ENCODE measurements around the gene VENTX. TPM values are rescaled to one million over a fixed set of nuclear protein-coding genes. Genes with fewer than 3 reads are reported as not detected.
A peak's percentile ranks its signal among the peaks of the same experiment; 100 is the strongest.

The VENTX gene
- total RNA-seq, 1 donor from 2014 or later, result not detected

GRCh38 chr10:133249094-133249780 lies 11.6 kb downstream of the VENTX start:
- DNase-seq (ENCODE audit: low read depth) (no peak), FAIRE-seq (no peak)
- Histone ChIP-seq H3K27me3 (ENCODE audit: control insufficient read depth, insufficient read depth, low read length) (peaks cover 4% of the 10 kb centered on the region), H3K36me3 (ENCODE audit: control insufficient read depth, insufficient read depth, low read length) (no peaks in the 10 kb centered on the region), H3K4me3 (ENCODE audit: low read depth, low read length) (no peak overlapping the region)
- TF ChIP-seq, protein P1, sequence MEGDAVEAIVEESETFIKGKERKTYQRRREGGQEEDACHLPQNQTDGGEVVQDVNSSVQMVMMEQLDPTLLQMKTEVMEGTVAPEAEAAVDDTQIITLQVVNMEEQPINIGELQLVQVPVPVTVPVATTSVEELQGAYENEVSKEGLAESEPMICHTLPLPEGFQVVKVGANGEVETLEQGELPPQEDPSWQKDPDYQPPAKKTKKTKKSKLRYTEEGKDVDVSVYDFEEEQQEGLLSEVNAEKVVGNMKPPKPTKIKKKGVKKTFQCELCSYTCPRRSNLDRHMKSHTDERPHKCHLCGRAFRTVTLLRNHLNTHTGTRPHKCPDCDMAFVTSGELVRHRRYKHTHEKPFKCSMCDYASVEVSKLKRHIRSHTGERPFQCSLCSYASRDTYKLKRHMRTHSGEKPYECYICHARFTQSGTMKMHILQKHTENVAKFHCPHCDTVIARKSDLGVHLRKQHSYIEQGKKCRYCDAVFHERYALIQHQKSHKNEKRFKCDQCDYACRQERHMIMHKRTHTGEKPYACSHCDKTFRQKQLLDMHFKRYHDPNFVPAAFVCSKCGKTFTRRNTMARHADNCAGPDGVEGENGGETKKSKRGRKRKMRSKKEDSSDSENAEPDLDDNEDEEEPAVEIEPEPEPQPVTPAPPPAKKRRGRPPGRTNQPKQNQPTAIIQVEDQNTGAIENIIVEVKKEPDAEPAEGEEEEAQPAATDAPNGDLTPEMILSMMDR (IDR thresholded peaks at IDR 0.05; ENCODE audit: insufficient read depth, low read length, severe bottlenecking), result no peak

DNA sequence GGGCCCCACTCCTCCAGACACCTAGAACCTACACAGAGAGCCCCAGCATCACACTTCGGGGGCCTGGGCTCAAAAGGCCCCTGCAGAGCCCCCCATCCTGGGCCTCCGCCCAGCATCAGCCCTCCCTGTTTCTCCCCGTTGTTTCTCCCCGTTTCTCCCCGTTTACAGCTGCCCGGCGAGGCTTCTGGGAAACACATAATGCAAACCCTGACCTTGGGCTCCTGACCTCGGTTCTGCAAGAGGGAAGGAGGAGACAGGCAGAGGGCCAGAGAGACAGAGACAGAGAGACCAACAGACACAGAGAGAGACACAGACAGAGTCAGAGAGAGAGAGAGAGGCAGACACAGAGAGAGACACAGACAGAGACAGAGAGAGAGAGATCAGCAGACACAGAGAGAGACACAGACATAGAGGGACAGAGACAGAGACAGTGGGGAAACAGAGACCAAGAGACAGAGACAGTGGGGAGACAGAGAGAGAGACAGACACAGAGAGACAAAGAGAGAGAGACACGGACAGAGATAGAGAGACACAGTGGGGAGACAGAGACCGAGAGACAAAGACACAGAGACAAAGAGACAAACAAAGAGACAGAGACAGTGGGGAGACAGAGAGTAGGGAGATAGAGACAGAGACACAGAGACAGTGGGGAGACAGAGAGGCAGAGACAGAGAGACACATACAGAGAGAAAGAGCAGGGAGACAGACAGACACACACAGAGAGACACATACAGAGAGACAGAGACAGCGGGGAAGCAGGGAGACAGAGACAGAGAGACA lies 12.5 kb downstream of the VENTX start:
- TF ChIP-seq, protein P1 (IDR thresholded peaks at IDR 0.05; ENCODE audit: insufficient read depth, low read length, severe bottlenecking), result no peak
- DNase-seq (ENCODE audit: low read depth) (no peak), FAIRE-seq (peak; percentile 98)
- Histone ChIP-seq H3K4me3 (ENCODE audit: low read depth, low read length) (no peak overlapping the region), H3K36me3 (ENCODE audit: control insufficient read depth, insufficient read depth, low read length) (no peaks in the 10 kb centered on the region), H3K27me3 (ENCODE audit: control insufficient read depth, insufficient read depth, low read length) (peaks cover 4% of the 10 kb centered on the region)

DNA sequence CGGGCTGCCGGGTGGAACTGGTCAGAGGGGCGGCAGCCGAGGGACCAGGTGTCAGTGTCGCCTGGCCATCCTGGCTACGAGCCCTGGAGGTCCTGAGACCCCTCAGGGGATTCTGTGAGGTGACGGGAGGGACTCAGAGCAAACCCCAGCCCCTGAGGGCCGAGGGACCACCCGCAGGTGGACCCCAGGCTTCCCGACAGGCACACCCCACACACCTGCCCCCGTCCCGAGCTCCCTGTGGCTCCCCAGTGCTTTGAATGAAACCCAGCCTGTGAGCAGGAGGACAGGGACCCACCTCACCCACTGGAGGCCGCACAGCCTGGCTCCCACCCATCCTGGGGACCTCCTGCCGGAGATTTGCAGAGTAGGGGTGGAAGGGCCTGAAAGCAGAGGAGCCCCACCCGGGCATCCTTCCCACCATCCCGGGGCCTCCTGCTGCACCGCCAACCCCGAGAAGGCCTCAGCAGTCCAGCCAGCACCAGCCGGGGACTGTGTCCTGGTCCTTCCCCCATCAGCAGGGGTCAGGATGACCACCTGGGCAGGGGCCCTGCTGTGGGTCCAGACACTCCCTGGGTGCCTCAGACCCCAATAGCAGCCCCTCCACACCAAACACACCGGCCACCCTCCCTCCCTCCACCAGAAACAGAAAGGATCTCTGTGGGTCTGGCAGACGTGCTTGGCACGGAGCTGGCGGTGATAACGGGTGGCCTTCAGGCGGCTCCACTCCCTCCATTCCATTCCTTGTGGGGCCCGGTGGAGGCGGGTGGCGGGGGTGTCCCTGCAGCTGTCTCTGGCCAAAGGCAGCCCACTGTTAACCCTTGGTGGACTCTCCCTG lies 13.9 kb downstream of the VENTX start:
- DNase-seq (ENCODE audit: low read depth) (no peak), FAIRE-seq (no peak)
- Histone ChIP-seq H3K36me3 (ENCODE audit: control insufficient read depth, insufficient read depth, low read length) (no peaks in the 10 kb centered on the region), H3K4me3 (ENCODE audit: low read depth, low read length) (no peak overlapping the region), H3K27me3 (ENCODE audit: control insufficient read depth, insufficient read depth, low read length) (peaks cover 4% of the 10 kb centered on the region)
- TF ChIP-seq, protein P1 (IDR thresholded peaks at IDR 0.05; ENCODE audit: insufficient read depth, low read length, severe bottlenecking), result no peak

GRCh38 chr10:133252223-133252552 lies 14.5 kb downstream of the VENTX start:
- Histone ChIP-seq H3K4me3 (ENCODE audit: low read depth, low read length) (no peak overlapping the region), H3K27me3 (ENCODE audit: control insufficient read depth, insufficient read depth, low read length) (peaks cover 4% of the 10 kb centered on the region), H3K36me3 (ENCODE audit: control insufficient read depth, insufficient read depth, low read length) (no peaks in the 10 kb centered on the region)
- TF ChIP-seq, protein P1 (IDR thresholded peaks at IDR 0.05; ENCODE audit: insufficient read depth, low read length, severe bottlenecking), result no peak
- no peak for DNase-seq (ENCODE audit: low read depth)
- no peak for FAIRE-seq

- H3K27me3 ChIP-seq (ENCODE audit: control insufficient read depth, insufficient read depth, low read length), result peaks cover 2% of the 10 kb centered on the region
- no peak for FAIRE-seq
- DNase-seq (ENCODE audit: low read depth), result no peak
- no peak overlapping the region for H3K4me3 ChIP-seq (ENCODE audit: low read depth, low read length)
- H3K36me3 ChIP-seq (ENCODE audit: control insufficient read depth, insufficient read depth, low read length), result no peaks in the 10 kb centered on the region
- TF ChIP-seq, protein P1 (IDR thresholded peaks at IDR 0.05; ENCODE audit: insufficient read depth, low read length, severe bottlenecking), result no peak
These were observed 15.8 kb downstream of the VENTX start for GRCh38 chr10:133253361-133253955.
